Panc1 (cell line): ENCODE data around the gene FSD1L. TPM values are rescaled to one million over a fixed set of nuclear protein-coding genes. Genes with fewer than 3 reads are reported as not detected.

Experiments
- ATAC-seq: fragments of 200-7000 bp; cut with Tn5 transposase; 2 replicates; pipeline ENCODE4 v1.9.1; 2020; ENCODE audit warnings: mild to moderate bottlenecking, moderate library complexity
- BruUV-seq: library from RNA; stranded (reverse); fragments of 400-500 nt; replicated peaks from 2 replicates; lab custom pipeline; 2021; lab: Mats Ljungman, UMichigan
- CTCF ChIA-PET: fragments of 300-600 bp; sonication (Branson Sonifier 250); formaldehyde crosslinking; loops from one replicate; lab custom pipeline; 2022; ENCODE audit warnings: antibody characterized with exemption; lab: Charles Lee
- POLR2A ChIA-PET: fragments of 300-600 bp; sonication (Branson Sonifier 250); formaldehyde crosslinking; loops from one replicate; lab custom pipeline; 2022; ENCODE audit warnings: antibody characterized with exemption; lab: Charles Lee
- DNase-seq: peaks from one replicate; pipeline ENCODE4 v3.0.0-alpha.2; 2010; ENCODE audit warnings: low read depth, low spot score
- H3K27ac ChIP-seq: 2 replicates; pipeline ENCODE4 v1.5.1; 2011; ENCODE audit warnings: mild to moderate bottlenecking, low read length, inconsistent platforms
- H3K27me3 ChIP-seq: fragments of 200-500 bp; sonication (Bioruptor generic); 2 replicates; pipeline ENCODE4 v1.6.0; 2014; ENCODE audit warnings: low read length, inconsistent platforms; ENCODE audit not compliant: control insufficient read depth, insufficient read depth
- H3K36me3 ChIP-seq: fragments of 200-500 bp; sonication (Bioruptor generic); 2 replicates; pipeline ENCODE4 v1.5.1; 2014; ENCODE audit warnings: inconsistent platforms, mild to moderate bottlenecking, low read length, moderate library complexity; ENCODE audit not compliant: control insufficient read depth, insufficient read depth
- H3K4me1 ChIP-seq: 2 replicates; pipeline ENCODE4 v1.5.1; 2011; ENCODE audit warnings: inconsistent platforms, mild to moderate bottlenecking, low read length, moderate library complexity; ENCODE audit not compliant: control insufficient read depth, insufficient read depth
- H3K4me3 ChIP-seq, 2 experiments: 2 replicates each; pipeline ENCODE4 v1.5.1; 2011 to 2012; ENCODE audit warnings: low read depth in 2 of 2, low read length in 2 of 2, mild to moderate bottlenecking in 2 of 2, inconsistent platforms in 1 of 2, moderate library complexity in 1 of 2
- H3K9me3 ChIP-seq: fragments of 200-500 bp; sonication (Bioruptor generic); 2 replicates; pipeline ENCODE4 v1.5.1; 2014; ENCODE audit warnings: low read depth, mild to moderate bottlenecking, inconsistent platforms, low read length, moderate library complexity; ENCODE audit not compliant: control insufficient read depth, insufficient read depth
- CTCF ChIP-seq: fragments of 450-650 bp; IDR thresholded peaks from 2 replicates; pipeline ENCODE4 v1.5.1; 2017; ENCODE audit warnings: mild to moderate bottlenecking
- POLR2AphosphoS5 ChIP-seq: IDR thresholded peaks from 2 replicates; pipeline ENCODE4 v1.6.1; 2012; ENCODE audit warnings: mild to moderate bottlenecking, low read depth, low read length, moderate library complexity
- SIN3A ChIP-seq: IDR thresholded peaks from 2 replicates; pipeline ENCODE4 v1.6.1; 2012; ENCODE audit warnings: low read depth, mild to moderate bottlenecking, low read length, moderate library complexity, borderline replicate concordance; ENCODE audit not compliant: insufficient read depth
- TCF7L2 ChIP-seq: IDR thresholded peaks from 2 replicates; pipeline ENCODE4 v1.6.1; 2011; ENCODE audit warnings: mild to moderate bottlenecking, low read depth, low read length, inconsistent platforms
- in situ Hi-C: cut with HindIII; loops from 2 replicates; pipeline ENCODE4 v1.10.0; 2016; ENCODE audit warnings: low sequenced_read_pairs, low pct_unique_long_range_greater_than_20kb
- intact Hi-C: fragments of 100-400 bp; cut with micrococcal nuclease; formaldehyde crosslinking; loops from one replicate; pipeline ENCODE4 v1.10.0; 2022; ENCODE audit not compliant: unreplicated experiment
- total RNA-seq: library from RNA; stranded (reverse); gene quantifications from one replicate; pipeline ENCODE4 v1.2.1, GENCODE V29; 2021; ENCODE audit not compliant: unreplicated experiment
- TF ChIP-seq, protein P1 (sequence below), 2 experiments: IDR thresholded peaks; 2 replicates each; pipeline ENCODE4 v1.6.1; 2011 to 2012; ENCODE audit warnings: low read depth in 2 of 2, control low read depth in 1 of 2, low read length in 1 of 2, mild to moderate bottlenecking in 1 of 2, moderate library complexity in 1 of 2; ENCODE audit not compliant: insufficient read depth in 1 of 2

FSD1L gene
- total RNA-seq, 1 experiment from 2014 or later = 5.1 TPM

GRCh38 chr9:105459336-105459735 is 11.5 kb downstream of the FSD1L start:
- no peaks in the 10 kb centered on the region for H3K27me3 ChIP-seq
- no peak for TF ChIP-seq SIN3A
- no peak for TF ChIP-seq POLR2AphosphoS5
- TF ChIP-seq TCF7L2 = no peak
- TF ChIP-seq, protein P1, sequence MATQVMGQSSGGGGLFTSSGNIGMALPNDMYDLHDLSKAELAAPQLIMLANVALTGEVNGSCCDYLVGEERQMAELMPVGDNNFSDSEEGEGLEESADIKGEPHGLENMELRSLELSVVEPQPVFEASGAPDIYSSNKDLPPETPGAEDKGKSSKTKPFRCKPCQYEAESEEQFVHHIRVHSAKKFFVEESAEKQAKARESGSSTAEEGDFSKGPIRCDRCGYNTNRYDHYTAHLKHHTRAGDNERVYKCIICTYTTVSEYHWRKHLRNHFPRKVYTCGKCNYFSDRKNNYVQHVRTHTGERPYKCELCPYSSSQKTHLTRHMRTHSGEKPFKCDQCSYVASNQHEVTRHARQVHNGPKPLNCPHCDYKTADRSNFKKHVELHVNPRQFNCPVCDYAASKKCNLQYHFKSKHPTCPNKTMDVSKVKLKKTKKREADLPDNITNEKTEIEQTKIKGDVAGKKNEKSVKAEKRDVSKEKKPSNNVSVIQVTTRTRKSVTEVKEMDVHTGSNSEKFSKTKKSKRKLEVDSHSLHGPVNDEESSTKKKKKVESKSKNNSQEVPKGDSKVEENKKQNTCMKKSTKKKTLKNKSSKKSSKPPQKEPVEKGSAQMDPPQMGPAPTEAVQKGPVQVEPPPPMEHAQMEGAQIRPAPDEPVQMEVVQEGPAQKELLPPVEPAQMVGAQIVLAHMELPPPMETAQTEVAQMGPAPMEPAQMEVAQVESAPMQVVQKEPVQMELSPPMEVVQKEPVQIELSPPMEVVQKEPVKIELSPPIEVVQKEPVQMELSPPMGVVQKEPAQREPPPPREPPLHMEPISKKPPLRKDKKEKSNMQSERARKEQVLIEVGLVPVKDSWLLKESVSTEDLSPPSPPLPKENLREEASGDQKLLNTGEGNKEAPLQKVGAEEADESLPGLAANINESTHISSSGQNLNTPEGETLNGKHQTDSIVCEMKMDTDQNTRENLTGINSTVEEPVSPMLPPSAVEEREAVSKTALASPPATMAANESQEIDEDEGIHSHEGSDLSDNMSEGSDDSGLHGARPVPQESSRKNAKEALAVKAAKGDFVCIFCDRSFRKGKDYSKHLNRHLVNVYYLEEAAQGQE (IDR thresholded peaks at IDR 0.05; ENCODE audit: insufficient read depth in 1 of 2, low read depth in 2 of 2, low read length in 1 of 2) = no peak
- no peak for TF ChIP-seq CTCF
- DNase-seq (no peak), ATAC-seq (no peak)
- H3K36me3 ChIP-seq = peaks cover 1% of the 10 kb centered on the region; the same call in 1 of the 2 replicates
- no peaks in the 10 kb centered on the region for H3K4me1 ChIP-seq
- in situ Hi-C loops (no loop called here), intact Hi-C loops (no loop called here)
- ChIA-PET POLR2A (no interaction called here), CTCF (no interaction called here)
- no peak overlapping the region for H3K4me3 ChIP-seq
- BruUV-seq = no TSS peak
- no peaks in the 10 kb centered on the region; the same call in 1 of the 2 replicates for H3K9me3 ChIP-seq
- H3K27ac ChIP-seq = no peak overlapping the region

DNA sequence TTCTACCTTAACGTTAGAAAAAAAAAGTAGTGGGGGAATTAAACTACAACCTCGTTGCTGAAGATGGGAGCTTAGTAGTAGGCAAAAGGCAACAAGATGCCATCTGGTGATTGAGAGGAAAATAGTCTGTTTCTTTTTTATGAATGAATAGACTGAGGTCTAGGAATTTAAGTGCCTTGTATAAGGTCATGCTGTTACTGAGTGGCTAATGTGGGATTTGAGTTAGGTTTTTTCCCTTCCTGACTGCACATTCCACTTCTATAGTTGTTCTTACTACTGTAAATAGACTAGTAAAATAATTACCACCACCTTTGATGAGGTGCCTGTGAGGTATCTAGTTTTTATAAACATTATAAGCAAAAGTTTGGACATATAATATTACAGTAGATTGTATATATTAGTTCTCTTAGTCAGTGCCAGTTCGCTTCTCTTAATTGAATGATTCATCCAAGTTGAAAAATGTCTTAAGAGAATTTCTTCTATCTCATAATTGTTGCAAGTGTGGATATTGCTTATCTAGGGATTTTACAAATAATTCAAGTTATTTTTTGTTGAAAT is 19.1 kb downstream of the FSD1L start:
- H3K27me3 ChIP-seq = no peaks in the 10 kb centered on the region
- H3K9me3 ChIP-seq = no peaks in the 10 kb centered on the region
- ChIA-PET POLR2A (no interaction called here), CTCF (no interaction called here)
- intact Hi-C loops = no loop called here
- BruUV-seq = no TSS peak
- peaks cover 2% of the 10 kb centered on the region; the same call in 1 of the 2 replicates for H3K36me3 ChIP-seq
- no peak for ATAC-seq
- in situ Hi-C loops = no loop called here
- no peaks in the 10 kb centered on the region for H3K4me1 ChIP-seq
- no peak overlapping the region for H3K27ac ChIP-seq
- TF ChIP-seq SIN3A (no peak), CTCF (no peak), TCF7L2 (no peak), POLR2AphosphoS5 (no peak)
- TF ChIP-seq, protein P1 (IDR thresholded peaks at IDR 0.05; ENCODE audit: insufficient read depth in 1 of 2, low read depth in 2 of 2, low read length in 1 of 2) = no peak
- no peak overlapping the region for H3K4me3 ChIP-seq
- no peak for DNase-seq
